Fibroblast of peridontal ligament (primary cell): ENCODE data around the gene BMP6.

ENCODE experiments used
- DNase-seq: peaks from one replicate; pipeline ENCODE4 v3.0.0-alpha.2; 2010; ENCODE audit errors: extremely low read depth

The BMP6 gene

GRCh38 chr6:7725849-7726415, at the start of gene BMP6:
TSS of gene BMP6 (plus strand) at chr6:7726099. CDS start at chr6:7726956, 857 bp downstream.
- DNase-seq, result peak; percentile 70

- DNase-seq, result no peak
Observed at GRCh38 chr6:7677229-7677628, 48.7 kb upstream of the BMP6 start.

- no peak for DNase-seq
Observed at GRCh38 chr6:7680393-7681075, 45.4 kb upstream of the BMP6 start.

- no peak for DNase-seq
Observed at GRCh38 chr6:7681449-7681848, 44.5 kb upstream of the BMP6 start.

GRCh38 chr6:7684076-7684475, 41.8 kb upstream of the BMP6 start:
- DNase-seq, result no peak

- no peak for DNase-seq
Observed at GRCh38 chr6:7684843-7685242, 41.1 kb upstream of the BMP6 start.

- DNase-seq, result no peak
Observed at GRCh38 chr6:7685276-7685675, 40.6 kb upstream of the BMP6 start.

- DNase-seq, result no peak
Observed at GRCh38 chr6:7687145-7688111, 38.5 kb upstream of the BMP6 start.

- DNase-seq, result no peak
Observed at GRCh38 chr6:7691021-7691420, 34.9 kb upstream of the BMP6 start.

- peak; percentile 53 for DNase-seq
Observed at GRCh38 chr6:7691675-7692452, 34.0 kb upstream of the BMP6 start.

GRCh38 chr6:7692453-7692784, 33.5 kb upstream of the BMP6 start:
- no peak for DNase-seq

- DNase-seq, result no peak
Observed at GRCh38 chr6:7693827-7694226, 32.1 kb upstream of the BMP6 start.

GRCh38 chr6:7696061-7696460, 29.8 kb upstream of the BMP6 start:
- no peak for DNase-seq

GRCh38 chr6:7697432-7697819, 28.5 kb upstream of the BMP6 start:
- DNase-seq, result no peak

GRCh38 chr6:7697820-7698623, 27.9 kb upstream of the BMP6 start:
- DNase-seq, result peak; percentile 96

GRCh38 chr6:7701212-7701834, 24.6 kb upstream of the BMP6 start:
- peak; percentile 55 for DNase-seq

GRCh38 chr6:7703148-7703680, 22.7 kb upstream of the BMP6 start:
- DNase-seq, result no peak

- DNase-seq, result no peak
Observed at GRCh38 chr6:7705483-7705882, 20.4 kb upstream of the BMP6 start.

GRCh38 chr6:7706269-7706668, 19.6 kb upstream of the BMP6 start:
- no peak for DNase-seq

- peak; percentile 43 for DNase-seq
Observed at GRCh38 chr6:7707787-7708186, 18.1 kb upstream of the BMP6 start.
